HS-27A (cell line): ENCODE results near the gene PIP5K1C.
"Not testable (repeated sequence)": the region's sequence is repeated elsewhere in the genome, so short reads cannot be mapped to it uniquely, and the experiment has no call there.

Source experiments
- DNase-seq: peaks from one replicate; pipeline ENCODE4 v3.0.0-alpha.2; 2012; ENCODE audit warnings: low read depth, missing footprints

PIP5K1C gene

GRCh38 chr19:3673506-3674439, 26.5 kb downstream of the PIP5K1C start:
- DNase-seq, result no peak

GRCh38 chr19:3672993-3673392, 27.3 kb downstream of the PIP5K1C start:
- DNase-seq, result no peak

- no peak for DNase-seq
These were observed 27.7 kb downstream of the PIP5K1C start for GRCh38 chr19:3672575-3672948.

GRCh38 chr19:3671680-3672574, 28.3 kb downstream of the PIP5K1C start:
- no peak for DNase-seq

- no peak for DNase-seq
These were observed 29.2 kb downstream of the PIP5K1C start for GRCh38 chr19:3670796-3671679.

DNA sequence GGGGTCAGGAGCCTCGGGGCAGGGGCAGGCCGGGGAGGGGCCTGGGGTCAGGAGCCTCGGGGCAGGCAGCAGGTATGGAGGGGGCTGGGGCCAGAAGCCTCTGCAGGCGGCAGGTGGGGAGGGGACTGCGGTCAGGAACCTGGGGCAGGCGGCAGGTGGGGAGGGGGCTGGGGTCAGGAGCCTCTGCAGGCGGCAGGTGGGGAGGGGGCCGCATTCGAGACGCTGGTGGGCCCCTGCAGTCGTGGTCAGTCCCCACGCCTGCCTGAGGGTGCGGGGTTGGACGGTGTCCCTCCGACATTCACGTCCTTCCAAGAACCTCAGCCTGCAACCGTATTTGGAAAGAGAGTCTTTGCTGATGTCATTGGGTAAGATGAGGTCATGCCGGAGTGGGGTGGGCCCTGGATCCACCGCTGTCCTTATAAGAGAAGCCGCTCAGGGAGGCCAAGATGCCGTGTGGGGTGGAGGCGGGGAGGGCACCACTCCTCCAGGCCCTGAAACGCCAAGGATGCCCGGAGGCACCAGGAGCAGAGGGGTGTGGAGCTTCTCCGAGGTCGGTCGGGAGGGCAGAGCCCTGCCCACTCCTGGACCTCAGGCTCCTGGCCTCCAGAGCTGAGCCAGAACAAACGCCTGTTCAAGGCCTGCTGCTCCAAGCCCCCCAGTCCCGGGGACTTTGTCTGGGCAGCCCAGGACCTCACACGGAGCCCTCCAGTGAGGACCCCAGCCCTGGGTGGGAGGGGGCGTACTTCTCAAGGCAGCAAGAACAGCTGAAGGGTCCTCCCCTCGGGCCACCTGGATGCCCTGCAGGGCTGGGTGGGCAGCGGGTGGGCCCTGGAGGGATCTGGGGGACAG, 30.1 kb downstream of the PIP5K1C start:
- DNase-seq, result no peak

DNA sequence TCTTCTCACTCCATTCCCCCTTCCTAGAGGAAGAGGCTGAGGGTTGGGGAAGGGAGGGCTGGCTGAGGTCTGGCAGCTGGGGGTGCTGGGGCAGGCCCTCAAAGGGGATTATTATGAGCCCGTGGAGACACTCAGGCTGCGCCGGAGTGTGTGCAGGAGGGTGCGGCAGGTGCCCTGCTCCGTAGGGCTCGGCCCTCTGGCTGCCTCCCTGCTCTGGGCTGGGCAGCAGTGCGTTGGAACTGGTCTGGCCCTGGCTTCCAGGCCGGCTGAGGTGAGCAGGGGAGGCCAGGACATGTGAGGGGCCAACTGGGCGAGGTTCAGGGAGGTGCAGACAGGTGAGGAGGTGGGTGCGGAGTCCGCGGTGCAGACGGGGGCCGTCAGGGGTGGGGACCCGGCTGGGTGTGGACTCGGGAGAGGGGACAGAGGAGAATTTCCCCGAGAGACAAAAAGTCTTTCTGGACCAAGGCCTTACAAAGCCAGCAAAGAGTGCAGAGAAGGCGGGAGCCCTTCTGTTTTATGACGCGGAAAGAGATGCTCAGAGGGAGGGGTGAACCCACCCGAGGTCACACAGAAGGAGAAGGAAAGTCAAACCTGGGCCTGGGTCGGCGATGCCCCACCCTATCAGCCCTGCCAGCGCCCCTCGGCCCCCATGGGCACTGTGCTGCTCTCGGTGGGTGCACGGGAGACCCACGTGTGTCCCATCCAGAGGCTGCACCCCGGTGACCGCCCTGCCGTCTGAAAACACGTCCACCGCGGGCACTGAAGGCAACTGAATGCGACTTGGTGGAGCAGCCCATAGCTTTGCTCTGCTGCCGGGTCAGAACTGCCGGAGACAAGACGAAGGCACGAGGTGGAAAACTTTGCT, 31.0 kb downstream of the PIP5K1C start:
- DNase-seq, result no peak

- DNase-seq, result no peak
These were observed 31.8 kb downstream of the PIP5K1C start for GRCh38 chr19:3668331-3669081.

- DNase-seq, result no peak
These were observed 32.5 kb downstream of the PIP5K1C start for GRCh38 chr19:3667766-3668165.

DNA sequence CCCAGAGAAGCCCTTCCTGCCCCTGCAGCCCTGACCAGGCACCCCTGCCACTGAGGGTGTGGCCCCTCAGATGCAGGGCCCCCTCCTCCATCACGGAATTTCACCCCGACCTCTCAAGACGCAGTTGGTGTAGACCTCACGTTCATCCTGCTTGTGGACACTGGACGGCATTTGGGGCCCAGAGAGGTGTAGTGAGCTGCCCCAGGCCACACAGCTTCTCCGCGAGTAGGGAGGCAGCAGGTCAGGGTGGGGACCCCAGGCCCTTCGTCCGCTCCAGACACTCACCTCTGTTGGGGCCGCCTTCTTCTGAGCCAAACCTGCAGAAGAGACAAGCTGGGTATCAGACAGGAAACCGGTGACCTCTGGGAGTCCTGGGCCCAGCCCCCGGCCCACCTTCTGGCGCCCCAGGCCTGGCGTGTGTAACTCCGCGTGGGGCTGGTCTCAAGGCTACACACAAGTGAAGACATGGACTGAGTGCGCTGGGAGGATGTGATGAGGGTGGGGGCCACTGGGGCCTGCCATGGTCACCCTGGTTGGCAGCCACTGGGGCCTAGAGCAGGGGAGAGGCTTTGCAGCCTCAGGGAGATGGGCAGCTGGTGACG, 33.1 kb downstream of the PIP5K1C start:
- DNase-seq, result no peak

GRCh38 chr19:3666545-3666856, 33.8 kb downstream of the PIP5K1C start:
- DNase-seq, result not testable (repeated sequence)

- DNase-seq, result no peak
These were observed 34.4 kb downstream of the PIP5K1C start for GRCh38 chr19:3665681-3666544.

- DNase-seq, result no peak
These were observed 35.2 kb downstream of the PIP5K1C start for GRCh38 chr19:3664879-3665642.

DNA sequence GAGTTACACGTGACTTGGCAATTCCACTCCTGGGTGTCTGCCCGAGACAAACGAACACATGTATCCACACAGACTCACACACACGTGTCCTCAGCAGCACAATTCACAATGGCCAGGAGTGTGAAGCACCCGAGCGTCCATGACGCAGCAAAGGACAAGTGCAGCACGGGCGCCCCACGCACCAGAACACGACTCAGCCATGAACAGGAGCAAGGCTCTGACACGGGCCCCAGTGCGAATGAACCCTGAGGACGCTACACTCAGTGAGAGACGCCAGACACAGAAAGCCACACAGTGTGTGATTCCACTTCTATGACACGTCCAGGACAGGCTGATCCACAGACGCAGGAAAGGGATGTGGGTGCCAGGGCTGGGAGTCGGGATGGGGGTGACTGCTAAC, 36.4 kb downstream of the PIP5K1C start:
- DNase-seq, result no peak

- DNase-seq, result no peak
These were observed 38.7 kb downstream of the PIP5K1C start for GRCh38 chr19:3661284-3662238.
